Stimulated activated CD8-positive, alpha-beta memory T cell treated with anti-CD3 and anti-CD28 coated beads, Interleukin-12 subunit alpha, Interleukin-12 subunit beta, amount 100 ng/mL, for 24 hours (primary cell): ENCODE measurements around the gene BTRC.

Source experiments
- DNase-seq: peaks from one replicate; pipeline ENCODE4 v3.0.0-alpha.2; 2020; ENCODE audit errors: extremely low read depth

Gene BTRC

DNA sequence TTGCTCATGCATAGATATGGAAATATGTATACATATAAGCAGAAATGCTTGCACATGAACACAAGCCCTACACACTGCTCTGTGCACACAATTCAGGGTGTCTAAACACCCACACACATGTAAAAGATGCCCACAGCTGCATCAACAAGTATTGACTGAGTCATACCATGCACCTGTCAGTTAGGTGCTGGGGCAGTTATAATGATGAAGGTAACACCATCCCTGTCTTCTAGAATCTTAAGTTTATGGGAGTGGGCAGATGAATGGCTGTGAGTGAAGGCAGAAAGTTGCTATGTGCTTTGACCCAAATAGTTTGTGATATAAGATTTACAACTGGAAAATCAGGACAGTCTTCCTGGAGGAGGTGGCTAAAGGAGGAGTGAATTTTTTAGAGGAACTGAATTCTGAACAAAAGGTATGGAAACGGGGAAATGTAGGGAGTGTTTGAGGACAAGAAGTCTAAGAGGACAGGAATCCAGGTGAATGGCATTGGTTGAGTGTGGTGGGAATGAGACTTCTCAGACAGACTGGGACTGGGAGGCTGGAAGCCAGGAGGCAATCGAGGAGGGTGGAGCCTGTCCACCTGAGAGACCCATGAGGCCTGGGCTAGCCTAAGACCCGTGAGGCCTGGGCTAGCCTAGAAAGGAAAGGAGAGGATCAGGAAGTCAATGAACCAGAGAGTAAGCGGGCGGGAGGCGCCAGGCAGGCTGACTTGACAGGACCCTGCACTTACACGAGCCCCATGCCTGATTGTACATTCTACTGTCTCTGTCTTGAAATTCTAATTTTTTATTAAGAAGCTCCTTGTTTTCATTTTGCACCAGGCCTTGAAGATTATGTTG is 213.4 kb downstream of the BTRC start:
- no peak for DNase-seq

DNA sequence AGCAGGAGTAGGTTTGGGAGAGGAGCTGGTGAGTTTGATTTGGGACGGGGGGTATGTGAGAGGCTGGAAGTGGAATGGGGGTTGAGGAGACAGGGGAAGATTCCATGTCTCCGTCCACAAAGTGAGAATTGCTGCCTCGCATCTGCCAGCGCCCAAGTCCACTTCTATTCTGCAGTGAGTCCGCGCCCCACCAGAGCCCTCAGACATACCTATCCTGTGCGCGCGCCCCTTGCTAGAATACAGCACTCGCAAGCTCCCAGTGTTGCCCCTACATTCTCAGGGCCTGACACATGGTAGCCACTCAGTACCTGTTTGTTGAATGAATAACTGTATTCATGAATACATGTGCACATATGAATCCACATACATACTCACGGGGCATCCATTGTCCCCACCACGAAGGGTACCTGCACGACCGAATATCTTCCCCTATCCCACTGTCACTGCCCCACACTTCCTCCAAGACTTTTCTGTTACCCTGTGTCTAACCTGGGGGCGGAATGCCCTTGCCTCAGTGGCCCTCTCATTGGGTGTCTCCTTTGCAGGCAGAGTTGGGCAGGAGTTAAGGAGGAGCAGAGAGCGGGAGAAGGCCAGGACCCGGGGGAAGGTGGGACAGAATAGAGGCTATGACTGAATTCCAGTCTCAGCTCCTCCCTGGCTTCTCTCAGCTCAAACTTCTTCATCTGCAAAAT is 214.2 kb downstream of the BTRC start:
- no peak for DNase-seq

DNA sequence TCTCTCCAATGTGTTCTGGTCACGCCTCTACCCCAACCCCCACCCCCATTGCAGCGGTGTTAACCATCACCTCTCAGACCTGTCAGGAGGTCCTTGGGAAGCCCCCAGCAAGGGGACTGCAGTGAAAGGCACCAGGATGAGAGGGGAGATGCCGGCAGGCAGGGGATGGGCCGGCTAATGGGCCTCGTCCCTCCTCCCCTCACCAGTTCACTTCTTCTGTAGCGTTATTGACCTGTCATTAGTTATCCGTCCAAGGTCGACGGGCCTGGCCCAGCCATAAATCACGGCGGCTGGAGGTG is 215.3 kb downstream of the BTRC start:
- DNase-seq = no peak

DNA sequence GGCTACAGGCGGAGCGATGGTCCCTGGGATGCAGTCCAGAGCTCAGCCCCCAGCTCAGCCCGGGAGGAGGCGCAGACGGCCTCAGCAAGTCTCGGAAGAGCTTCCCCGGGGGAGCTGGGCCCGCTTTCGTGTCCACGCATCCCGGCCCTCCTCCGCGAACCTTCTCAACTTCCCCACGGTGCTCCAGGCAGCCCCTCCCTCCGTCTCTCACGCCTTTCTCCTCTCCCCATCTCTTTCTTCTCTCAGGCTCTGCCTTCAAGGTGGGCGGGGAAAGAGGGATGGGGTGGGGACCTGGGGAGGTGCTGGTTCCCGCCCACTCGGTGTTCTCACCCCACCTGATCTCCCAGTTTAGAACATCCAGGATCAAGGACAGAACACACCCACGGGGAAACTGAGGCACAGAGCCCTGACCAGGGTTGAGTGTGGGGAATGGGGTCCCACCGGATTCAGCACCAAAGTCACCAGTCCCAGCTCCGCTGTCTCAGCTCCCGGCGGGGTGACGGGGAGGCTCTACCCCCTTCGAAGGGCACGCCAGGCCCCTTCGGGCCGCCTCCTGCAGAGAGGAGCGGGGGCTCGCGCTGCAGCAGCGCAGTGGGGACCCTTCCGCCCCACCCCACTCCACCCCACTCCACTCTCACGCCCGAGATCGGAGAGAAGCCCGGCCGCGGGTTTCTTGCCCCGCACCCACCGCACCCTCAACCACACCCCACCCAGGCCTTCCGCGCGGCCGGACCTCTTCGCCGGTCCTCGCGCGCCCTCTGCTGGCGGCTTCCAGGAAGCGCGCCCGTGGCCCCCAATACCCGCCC is 215.9 kb downstream of the BTRC start:
- peak; percentile 40 for DNase-seq

DNA sequence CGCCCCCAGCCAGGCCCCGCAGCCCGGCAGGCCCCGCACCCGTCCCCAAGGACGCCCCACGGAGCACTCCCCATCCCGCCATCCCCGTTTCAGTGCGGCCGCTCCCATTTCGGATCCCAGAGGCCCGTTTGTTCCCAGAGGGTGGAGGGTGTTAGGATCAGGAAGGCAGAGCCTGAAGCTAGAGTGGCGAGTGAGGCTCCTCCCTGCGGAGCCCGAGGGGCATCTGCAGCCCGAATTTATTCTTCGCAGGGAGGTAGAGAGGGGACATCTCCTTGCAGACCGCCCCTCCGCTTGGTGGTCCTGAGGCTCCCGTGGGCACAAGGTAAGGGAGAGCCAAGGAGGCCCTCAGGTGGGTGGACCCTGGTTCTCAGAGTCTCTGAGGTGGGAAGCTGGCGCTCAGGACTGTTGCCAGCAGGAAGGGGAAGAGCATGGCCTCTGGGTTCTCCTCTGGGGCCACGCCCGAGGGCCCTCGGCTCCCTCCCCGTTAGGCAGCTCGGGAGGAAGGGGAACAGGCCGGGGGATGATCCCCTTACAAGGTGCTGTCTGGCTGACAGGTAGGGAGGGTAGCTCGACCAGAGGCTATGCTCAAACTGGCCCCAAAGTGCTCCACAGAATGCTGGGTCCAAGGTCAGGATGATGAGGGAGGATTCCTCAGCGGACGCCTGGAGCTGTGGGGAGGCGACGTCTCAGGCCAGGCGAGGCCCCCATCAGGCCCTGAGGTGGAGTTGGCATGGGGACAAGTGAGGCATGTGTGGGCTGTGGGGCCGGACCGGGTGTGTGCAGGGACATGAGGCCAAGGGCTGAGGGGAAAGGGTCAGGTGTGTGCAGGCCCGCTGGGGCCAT is 216.7 kb downstream of the BTRC start:
- DNase-seq = no peak

DNA sequence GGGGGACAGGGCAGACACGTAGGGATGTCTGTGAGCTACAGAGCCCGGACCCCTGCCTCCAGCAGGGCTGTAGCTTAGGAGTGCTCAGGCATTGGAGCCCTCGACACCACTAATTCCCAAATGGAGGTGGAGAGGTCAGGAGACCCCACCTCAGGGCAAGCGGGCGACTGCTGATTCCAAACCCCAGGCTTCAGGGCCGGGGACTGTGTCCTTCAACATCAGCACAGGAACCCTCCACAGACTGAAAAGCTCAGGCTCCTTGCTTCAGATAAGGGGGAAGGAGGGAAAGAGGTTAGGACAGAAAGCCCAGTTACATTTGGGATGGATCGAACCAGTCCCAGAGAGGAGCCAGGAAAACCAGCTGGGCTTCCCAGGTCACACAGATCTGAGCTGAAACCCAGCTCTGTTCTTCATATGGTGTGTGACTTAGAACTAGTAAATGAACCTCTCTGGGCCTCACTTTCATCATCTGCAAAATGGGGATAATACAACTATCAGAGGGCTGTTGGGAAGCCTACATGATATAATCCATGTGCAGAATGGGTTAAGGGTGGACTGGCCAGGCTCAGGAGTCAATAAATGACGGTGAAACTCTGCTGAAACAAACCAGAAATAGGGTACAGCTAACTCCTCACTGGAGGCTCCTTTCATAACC is 217.4 kb downstream of the BTRC start:
- DNase-seq = no peak

DNA sequence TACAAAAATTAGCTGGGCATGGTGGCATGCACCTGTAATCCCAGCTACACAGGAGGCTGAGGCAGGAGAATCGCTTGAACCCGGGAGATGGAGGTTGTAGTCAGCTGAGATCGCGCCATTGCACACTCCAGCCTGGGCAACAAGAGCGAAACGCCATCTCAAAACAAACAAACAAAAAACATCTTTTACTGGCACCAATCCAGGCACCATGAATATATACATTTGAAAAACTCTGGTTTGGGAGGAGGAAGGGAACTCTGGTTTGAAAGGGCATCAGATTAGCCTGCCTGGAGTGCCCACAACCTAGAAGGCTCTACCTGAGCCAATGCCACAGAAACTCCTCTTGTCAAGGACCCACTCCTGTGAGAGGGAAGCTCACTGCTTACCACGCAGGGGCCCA is 218.2 kb downstream of the BTRC start:
- DNase-seq = no peak

DNA sequence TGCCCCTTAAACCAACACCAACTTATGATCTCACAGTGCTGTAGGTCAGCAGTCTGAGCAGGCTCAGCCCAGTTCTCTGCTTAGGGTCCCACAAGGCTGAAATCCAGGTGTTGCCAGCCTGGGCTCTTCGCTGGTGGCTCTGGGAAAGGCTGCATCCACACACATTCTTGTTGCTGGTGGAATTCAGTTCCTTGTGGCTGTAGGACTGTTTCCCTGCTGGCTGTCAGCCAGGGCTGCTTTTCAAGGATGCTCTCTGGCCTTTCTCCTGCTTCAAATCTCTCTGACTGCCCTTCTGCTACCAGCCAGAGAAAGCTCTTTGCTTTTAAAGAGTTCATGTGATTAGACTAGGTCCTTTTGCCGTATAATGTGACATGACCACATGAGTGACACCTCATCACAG is 218.8 kb downstream of the BTRC start:
- DNase-seq = no peak

DNA sequence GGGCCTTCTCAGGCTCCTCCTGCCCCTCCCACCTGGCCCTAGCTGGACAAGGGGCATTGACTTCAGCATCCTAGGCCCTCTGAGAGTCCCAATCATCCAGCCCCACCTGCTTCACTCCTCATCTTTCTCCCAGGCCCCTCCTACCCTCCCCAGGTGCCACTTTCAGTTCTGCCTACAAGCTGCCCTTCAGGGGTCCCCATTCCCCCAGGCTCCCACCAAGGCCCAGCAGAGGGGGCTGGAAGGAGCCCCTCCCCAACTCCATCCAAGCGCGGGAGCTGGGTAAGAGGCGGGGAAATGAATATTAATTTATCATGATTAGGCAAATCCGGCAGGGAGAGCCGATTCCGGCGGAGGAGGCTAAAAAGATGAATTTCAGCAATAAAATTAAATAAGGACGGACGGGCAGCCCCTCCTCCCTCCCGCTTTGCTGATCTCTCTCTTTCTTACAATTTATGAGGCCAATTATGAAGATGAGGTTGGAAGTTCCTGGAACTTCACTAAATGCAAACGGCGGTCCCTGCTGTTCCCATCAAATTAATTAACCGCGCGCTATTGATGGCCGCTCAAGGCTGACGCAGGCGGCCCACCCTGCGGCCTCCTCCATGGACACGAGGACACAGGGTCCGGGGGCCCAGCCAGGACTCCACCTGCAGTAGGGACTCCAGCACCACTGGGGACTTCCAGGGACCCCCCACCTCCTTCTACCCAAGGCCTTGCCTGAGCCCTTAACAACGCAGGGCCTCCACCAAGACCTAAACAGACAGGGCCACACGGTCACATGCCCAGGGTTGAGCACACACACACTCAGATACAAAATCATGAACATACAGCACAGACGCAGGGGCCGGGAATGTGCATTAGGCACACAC is 220.2 kb downstream of the BTRC start:
- DNase-seq = no peak

DNA sequence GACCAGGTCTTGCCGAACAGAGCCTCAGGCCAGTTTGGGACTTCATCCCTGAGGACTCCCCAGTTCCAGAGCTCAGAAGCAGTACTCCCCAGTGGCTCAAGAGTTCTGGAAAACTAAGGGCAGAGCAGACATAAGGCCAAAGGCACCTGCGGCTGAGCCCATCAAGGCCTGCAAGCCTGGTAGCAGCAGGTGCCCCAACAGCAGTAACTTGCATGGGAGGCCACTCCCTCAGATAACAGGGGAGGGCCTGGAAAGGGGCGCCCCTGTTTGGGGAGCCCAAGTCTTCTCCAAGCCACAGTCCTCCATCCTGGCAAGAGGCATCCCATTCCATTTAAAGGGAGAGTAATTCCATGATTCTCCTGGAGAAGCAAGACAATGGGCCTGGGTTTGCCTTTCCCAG is 221.1 kb downstream of the BTRC start:
- DNase-seq = no peak

DNA sequence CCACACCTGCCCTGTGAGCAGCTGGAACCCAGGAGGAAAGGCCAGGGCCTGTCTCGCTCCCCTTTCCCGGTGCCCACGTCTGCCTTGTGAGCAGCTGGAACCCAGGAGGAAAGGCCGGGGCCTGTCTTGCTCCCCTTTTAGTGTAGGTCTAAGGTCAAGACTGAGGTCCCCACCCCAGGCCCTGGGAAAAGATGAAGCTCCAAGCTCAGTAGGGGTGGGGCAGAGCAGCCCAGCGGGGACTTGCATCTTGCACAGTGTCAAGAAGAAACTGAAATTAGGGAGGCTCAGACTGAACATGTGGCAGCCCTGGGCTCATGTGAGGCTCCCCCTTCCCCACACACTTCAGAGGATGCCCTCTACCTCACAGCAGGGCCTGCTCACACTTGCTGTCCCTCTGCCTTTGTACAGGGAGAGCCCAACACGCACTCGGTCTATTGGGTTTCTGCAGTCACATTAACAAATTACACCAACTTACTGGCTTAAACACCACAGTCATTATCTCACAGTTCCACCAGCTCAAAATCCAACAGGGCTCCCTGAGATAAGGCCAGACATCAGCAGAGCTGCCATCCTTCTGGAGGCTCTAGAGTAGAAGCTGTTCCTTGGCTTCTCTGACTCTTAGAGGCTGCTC is 221.7 kb downstream of the BTRC start:
- no peak for DNase-seq

DNA sequence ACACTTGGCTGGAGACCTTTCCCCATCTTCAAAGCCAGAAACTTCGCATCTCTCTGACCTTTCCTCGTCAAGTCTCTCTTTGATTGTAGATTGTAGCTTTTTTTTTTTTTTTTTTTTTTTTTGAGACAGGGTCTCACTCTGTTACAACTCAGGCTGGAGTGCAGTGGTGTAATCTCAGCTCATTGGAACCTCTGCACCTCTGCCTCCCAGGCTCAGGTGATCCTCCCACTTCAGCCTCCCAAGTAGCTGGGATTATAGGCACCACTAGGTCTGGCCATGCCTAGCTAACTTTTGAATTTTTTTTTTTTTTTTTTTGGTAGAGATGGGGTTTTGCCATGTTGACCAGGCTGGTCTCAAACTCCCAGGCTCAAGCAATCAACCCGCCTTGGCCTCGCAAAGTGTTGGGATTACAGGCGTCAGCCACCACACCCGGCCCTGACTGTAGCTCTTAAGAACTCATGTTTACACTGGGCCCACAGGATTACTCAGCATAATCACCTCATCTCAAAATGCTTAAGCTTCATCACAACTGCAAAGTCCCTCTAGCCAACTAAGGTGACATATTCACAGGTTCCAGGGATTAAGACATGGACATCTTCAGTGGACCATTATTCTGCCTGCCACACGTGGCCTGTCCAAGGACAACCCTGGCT is 222.4 kb downstream of the BTRC start:
- DNase-seq = no peak

DNA sequence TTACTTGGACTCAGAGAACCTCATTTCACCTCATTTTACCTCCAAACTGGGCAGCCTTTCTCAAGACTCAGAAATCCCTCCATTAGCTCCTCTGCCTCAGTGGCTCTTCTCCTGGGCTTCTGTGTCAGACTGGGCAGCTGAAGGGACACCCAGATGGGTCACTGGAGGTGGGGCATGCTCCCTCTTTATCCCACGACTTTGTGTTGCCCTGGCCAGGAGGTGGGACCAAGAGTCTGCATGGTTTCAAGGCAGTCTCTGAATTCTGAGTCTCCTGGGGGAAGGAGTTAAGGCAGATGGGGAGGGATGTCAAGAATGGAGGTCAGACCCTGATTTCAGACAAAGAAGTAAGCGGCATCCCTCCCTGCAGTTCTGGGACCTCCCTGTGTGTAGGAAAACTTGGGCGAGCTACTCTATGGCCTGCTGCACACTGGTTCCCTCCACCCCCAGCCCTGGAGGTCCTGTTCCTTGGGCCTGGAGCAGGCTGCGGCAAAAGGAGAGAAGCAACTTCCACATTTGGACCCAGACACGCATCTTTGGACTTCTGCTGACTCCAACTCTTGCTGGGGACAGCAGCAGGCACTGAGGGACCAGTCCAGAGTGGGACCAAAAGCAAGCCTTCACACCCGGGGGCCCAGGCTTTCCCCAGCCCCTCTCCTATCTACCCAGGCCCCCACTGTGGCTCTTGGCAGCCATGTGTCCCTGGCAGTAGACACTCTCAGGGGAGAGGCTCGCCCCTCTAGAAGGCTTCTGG is 223.3 kb downstream of the BTRC start:
- DNase-seq = no peak

DNA sequence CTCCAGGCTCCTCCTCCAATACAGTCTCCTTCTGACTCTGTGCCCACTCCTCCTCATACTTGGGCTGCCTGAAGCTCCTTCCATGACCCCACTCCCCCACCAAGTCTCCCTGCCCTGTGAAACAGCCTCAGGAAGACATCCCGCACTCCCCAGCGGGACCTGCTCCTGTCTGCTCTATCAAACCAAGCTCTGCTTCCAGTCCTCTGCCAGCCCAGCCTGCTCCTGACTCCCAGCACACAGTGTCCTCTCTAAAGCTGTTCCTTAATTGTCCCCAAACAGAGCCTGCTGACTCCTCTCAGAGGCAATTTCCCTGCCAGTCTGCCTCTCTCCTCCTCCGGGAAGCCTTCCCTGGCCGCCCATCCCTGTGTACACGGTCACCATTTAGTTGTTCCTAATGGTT is 224.2 kb downstream of the BTRC start:
- DNase-seq = no peak

DNA sequence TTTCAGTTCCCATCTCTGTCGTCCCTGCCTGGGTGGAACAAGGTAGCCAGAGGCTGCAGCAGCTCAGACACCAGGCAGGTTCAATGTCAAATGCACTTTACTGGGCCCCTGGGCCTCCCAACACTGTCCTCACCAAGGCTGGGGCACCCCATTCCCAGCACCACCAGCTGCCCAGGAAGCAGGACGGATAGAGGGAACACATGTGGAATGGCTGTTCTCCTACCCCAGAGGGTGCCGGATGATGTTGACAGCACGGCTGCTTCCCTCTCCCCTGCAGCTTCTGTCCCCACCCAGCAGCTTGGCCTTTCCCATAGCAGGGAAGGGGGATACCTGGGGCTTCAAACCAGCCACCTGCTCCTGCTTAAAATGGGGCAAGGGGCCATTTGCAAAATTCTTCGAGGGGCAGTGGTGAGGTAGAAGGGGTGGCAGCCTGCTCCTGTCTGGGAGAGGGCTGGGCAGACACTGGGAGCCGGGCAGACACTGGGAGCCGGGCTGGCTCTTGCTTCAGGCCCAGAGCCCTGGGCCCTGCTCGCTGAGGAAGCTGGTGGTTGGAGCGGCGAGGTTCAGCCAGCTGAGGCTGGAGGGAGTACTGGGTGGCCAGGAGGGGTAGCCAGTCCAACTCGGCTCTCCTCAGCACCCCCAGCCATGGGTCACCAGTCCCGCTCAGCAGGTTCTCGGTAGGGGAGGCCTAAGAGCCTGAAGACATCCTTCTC is 225.0 kb downstream of the BTRC start:
- DNase-seq = no peak

DNA sequence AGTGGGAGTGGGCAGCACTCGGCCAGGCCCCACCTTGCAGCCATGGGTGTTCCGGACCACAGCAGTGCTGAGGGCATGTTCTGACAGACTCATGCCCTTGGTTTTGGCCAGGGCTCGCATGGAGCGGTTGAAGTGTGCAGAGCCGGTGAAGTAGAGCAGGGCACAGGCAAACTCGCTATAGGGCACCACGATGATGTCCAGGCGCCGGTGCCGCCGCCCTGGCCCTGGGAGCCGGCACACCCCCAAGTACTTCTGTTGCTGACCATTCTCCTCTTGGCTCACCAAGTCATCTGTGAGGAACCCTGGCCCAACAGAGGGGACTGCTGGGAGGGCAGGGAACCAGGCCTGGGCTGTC is 225.5 kb downstream of the BTRC start:
- no peak for DNase-seq

DNA sequence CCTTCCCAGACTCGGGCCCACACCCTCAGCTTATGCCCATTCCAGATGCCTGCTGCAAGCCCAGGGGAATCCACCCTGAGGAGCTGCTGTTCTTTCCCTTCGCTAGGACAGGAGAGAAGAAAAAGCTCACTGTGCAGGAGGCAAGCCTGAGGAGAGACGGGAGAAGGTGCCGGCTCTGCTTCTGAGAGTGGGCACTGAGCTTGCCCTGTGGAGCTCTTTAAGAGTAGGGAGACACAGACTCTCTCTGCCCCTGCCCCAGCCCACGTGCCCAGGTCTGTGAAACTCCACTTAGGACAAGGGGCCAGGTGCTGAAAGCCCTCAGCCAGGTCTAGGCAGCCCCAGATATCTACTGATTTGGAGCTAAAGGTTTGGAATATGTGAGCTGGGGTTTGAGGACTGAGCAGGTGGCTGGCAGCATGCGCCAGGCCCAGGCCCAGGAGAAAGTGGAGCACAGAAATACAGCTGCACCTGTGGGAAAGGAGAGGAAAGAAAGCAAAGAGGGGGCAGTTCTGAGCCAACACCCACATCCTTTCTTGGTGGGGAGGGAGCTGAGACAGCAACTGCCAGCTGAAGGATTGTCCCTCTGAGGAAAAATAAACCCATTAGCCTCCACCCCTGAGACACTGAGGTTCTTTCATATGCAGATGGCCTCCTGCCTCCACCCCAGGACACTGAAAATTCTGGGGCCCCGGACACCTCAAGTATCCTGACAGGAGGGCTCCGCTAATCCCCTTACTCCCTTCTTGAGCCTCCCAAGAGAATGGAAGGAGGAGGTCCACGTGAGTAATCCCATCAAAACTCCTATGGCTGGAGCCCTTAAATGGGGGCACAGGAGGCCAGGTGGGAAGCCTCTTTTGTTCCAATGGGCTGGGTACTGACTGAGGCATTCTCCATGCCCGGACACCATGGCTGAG is 226.8 kb downstream of the BTRC start:
- DNase-seq = no peak
